ENCODE data around the gene LRRC74A.

The LRRC74A gene

DNA sequence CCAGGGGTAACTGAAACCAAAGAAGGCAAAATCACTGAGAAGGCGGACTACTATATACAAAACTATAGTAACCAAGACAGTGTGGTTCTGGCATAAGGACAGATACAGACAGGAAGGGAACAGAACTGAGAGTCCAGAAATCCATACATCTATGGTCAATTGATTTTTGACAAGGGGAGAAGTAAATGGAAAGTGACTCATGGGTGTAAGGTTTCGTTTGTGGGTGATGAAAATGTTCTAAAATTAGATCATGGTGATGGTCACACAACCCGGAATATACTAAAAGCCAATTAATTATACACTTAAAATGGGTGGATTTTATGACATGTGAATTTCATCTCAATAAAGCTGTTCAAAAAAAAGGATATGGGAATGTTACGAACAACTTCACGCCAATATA is 32.3 kb upstream of the LRRC74A start:
- no peaks in the 10 kb centered on the region for H3K79me2 ChIP-seq (ENCODE audit: low read length)
- H3K36me3 ChIP-seq (replicated peaks; ENCODE audit: low read depth, low read length): peaks cover 13% of the 10 kb centered on the region
- no peak overlapping the region for H3K27ac ChIP-seq (ENCODE audit: low read length)
- H4K20me1 ChIP-seq (ENCODE audit: insufficient read depth, low read length): no peaks in the 10 kb centered on the region
- no peaks in the 10 kb centered on the region for H3K27me3 ChIP-seq (ENCODE audit: low read depth, low read length)
- no peak overlapping the region for H3K4me2 ChIP-seq (ENCODE audit: low read length)
- H3K9me3 ChIP-seq (ENCODE audit: insufficient read depth, low read length): no peaks in the 10 kb centered on the region
- no peak overlapping the region for H3K4me3 ChIP-seq (ENCODE audit: low read length)
- H3K9ac ChIP-seq (ENCODE audit: low read length): no peak overlapping the region
- TF ChIP-seq EZH2phosphoT487 (IDR thresholded peaks at IDR 0.05; ENCODE audit: low read depth): no peak
- TF ChIP-seq, protein P1, sequence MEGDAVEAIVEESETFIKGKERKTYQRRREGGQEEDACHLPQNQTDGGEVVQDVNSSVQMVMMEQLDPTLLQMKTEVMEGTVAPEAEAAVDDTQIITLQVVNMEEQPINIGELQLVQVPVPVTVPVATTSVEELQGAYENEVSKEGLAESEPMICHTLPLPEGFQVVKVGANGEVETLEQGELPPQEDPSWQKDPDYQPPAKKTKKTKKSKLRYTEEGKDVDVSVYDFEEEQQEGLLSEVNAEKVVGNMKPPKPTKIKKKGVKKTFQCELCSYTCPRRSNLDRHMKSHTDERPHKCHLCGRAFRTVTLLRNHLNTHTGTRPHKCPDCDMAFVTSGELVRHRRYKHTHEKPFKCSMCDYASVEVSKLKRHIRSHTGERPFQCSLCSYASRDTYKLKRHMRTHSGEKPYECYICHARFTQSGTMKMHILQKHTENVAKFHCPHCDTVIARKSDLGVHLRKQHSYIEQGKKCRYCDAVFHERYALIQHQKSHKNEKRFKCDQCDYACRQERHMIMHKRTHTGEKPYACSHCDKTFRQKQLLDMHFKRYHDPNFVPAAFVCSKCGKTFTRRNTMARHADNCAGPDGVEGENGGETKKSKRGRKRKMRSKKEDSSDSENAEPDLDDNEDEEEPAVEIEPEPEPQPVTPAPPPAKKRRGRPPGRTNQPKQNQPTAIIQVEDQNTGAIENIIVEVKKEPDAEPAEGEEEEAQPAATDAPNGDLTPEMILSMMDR (IDR thresholded peaks at IDR 0.05; ENCODE audit: low read depth, low read length): no peak
- H2AFZ ChIP-seq (ENCODE audit: low read depth, low read length): no peak overlapping the region
- H3K4me1 ChIP-seq (ENCODE audit: low read length): no peaks in the 10 kb centered on the region

DNA sequence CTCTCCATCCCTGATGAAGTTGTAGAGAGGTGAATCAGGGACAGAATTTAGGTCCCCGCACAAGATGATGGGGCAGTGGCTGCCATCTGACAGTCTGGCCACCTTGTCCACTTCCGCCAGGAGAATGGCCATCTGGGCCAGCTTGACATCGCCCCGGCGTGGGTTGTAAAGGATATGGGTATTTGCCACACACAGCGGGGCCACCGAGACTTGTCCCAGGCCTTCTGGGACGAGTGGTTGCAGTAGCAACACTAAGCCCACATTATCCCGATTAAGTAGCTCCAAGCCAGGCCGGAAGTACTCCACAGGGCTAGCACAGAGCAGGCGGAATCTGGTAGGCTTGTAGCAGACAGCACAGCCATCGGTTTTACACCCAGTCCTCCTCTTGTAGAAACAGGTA is 19.8 kb upstream of the LRRC74A start:
- TF ChIP-seq EZH2phosphoT487 (IDR thresholded peaks at IDR 0.05; ENCODE audit: low read depth): no peak
- TF ChIP-seq, protein P1 (IDR thresholded peaks at IDR 0.05; ENCODE audit: low read depth, low read length): no peak
- H3K27ac ChIP-seq (ENCODE audit: low read length): no peak overlapping the region
- no peak overlapping the region for H2AFZ ChIP-seq (ENCODE audit: low read depth, low read length)
- H3K9ac ChIP-seq (ENCODE audit: low read length): no peak overlapping the region
- peaks cover 13% of the 10 kb centered on the region for H3K79me2 ChIP-seq (ENCODE audit: low read length)
- H4K20me1 ChIP-seq (ENCODE audit: insufficient read depth, low read length): no peaks in the 10 kb centered on the region; the same call in 1 of the 2 replicates
- H3K4me1 ChIP-seq (ENCODE audit: low read length): peaks cover 10% of the 10 kb centered on the region
- no peak overlapping the region for H3K4me3 ChIP-seq (ENCODE audit: low read length)
- H3K27me3 ChIP-seq (ENCODE audit: low read depth, low read length): no peaks in the 10 kb centered on the region
- no peak overlapping the region for H3K4me2 ChIP-seq (ENCODE audit: low read length)
- peaks cover 42% of the 10 kb centered on the region for H3K36me3 ChIP-seq (replicated peaks; ENCODE audit: low read depth, low read length)
- H3K9me3 ChIP-seq (ENCODE audit: insufficient read depth, low read length): no peaks in the 10 kb centered on the region

- Histone ChIP-seq H3K9ac (ENCODE audit: low read length) (no peak overlapping the region), H3K4me2 (ENCODE audit: low read length) (no peak overlapping the region), H3K9me3 (ENCODE audit: insufficient read depth, low read length) (no peaks in the 10 kb centered on the region), H3K27me3 (ENCODE audit: low read depth, low read length) (no peaks in the 10 kb centered on the region), H3K4me3 (ENCODE audit: low read length) (no peak overlapping the region), H3K27ac (ENCODE audit: low read length) (no peak overlapping the region), H3K4me1 (ENCODE audit: low read length) (peaks cover 14% of the 10 kb centered on the region), H3K36me3 (replicated peaks; ENCODE audit: low read depth, low read length) (peaks cover 34% of the 10 kb centered on the region), H3K79me2 (ENCODE audit: low read length) (peaks cover 23% of the 10 kb centered on the region), H4K20me1 (ENCODE audit: insufficient read depth, low read length) (no peaks in the 10 kb centered on the region; the same call in 1 of the 2 replicates), H2AFZ (ENCODE audit: low read depth, low read length) (no peak overlapping the region)
- no peak for TF ChIP-seq EZH2phosphoT487 (IDR thresholded peaks at IDR 0.05; ENCODE audit: low read depth)
- TF ChIP-seq, protein P1 (IDR thresholded peaks at IDR 0.05; ENCODE audit: low read depth, low read length): no peak
These were observed 18.2 kb upstream of the LRRC74A start for GRCh38 chr14:76808011-76808410.

- Histone ChIP-seq H3K36me3 (replicated peaks; ENCODE audit: low read depth, low read length) (peaks cover 27% of the 10 kb centered on the region), H3K4me2 (ENCODE audit: low read length) (no peak overlapping the region), H3K9ac (ENCODE audit: low read length) (no peak overlapping the region), H3K27ac (ENCODE audit: low read length) (no peak overlapping the region), H3K79me2 (ENCODE audit: low read length) (peaks cover 23% of the 10 kb centered on the region), H3K9me3 (ENCODE audit: insufficient read depth, low read length) (no peaks in the 10 kb centered on the region), H4K20me1 (ENCODE audit: insufficient read depth, low read length) (no peaks in the 10 kb centered on the region), H2AFZ (ENCODE audit: low read depth, low read length) (no peak overlapping the region), H3K27me3 (ENCODE audit: low read depth, low read length) (no peaks in the 10 kb centered on the region), H3K4me1 (ENCODE audit: low read length) (peaks cover 17% of the 10 kb centered on the region), H3K4me3 (ENCODE audit: low read length) (no peak overlapping the region)
- TF ChIP-seq, protein P1 (IDR thresholded peaks at IDR 0.05; ENCODE audit: low read depth, low read length): no peak
- no peak for TF ChIP-seq EZH2phosphoT487 (IDR thresholded peaks at IDR 0.05; ENCODE audit: low read depth)
These were observed 17.2 kb upstream of the LRRC74A start for GRCh38 chr14:76808990-76809389.

Measured in OCI-LY3 (cell line).